HG02763 (cell line): ENCODE measurements around the gene A2ML1.
"Not testable (repeated sequence)": the region's sequence is repeated elsewhere in the genome, so short reads cannot be mapped to it uniquely, and the experiment has no call there.

Source experiments
- ATAC-seq: cut with Tn5 transposase; IDR thresholded peaks from one replicate; pipeline ENCODE4 v1.9.1; 2021; ENCODE audit warnings: mild to moderate bottlenecking, moderate library complexity; ENCODE audit not compliant: unreplicated experiment

Gene A2ML1

DNA sequence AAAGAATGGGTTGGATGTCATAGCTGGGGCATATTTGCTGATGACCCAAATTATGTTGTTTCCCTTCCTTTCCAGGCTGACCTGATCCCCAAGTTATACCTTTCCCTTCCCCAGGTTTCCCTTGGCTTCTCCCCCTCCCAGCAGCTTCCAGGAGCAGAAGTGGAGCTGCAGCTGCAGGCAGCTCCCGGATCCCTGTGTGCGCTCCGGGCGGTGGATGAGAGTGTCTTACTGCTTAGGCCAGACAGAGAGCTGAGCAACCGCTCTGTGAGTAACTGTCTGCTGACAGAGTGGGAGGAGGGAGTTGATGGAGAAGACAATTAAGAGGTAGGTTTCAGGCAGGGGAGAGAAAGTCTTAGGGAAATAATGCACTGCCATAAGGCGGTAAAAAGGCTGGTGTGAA lies 25.0 kb downstream of the A2ML1 start:
- no peak for ATAC-seq

- ATAC-seq: no peak
Measured at GRCh38 chr12:8849876-8850275, 27.5 kb downstream of the A2ML1 start.

- ATAC-seq: no peak
Measured at GRCh38 chr12:8852119-8852518, 29.7 kb downstream of the A2ML1 start.

GRCh38 chr12:8855891-8856290 lies 33.5 kb downstream of the A2ML1 start:
- ATAC-seq: no peak

GRCh38 chr12:8859448-8859847 lies 37.0 kb downstream of the A2ML1 start:
- ATAC-seq: not testable (repeated sequence)

- no peak for ATAC-seq
Measured at GRCh38 chr12:8860165-8860961, 37.9 kb downstream of the A2ML1 start.

DNA sequence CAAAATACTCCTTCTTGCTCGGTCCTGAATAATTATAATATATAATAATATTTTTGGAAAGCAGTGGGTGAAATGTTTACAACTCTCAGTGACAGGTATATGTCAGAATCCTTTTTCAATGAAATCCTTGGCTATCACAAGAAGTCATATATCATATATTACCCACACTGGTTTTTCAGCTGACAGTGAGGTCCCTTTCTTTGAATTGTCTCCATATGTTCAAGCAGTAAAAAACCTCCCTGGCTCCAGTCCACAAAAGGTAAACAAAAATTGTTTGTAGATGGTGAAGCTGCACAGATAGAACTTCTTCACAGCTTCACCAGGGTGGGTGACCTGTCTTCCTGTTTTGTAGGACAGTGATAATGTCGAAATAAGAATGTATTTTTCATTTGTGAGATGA lies 44.0 kb downstream of the A2ML1 start:
- ATAC-seq: no peak

DNA sequence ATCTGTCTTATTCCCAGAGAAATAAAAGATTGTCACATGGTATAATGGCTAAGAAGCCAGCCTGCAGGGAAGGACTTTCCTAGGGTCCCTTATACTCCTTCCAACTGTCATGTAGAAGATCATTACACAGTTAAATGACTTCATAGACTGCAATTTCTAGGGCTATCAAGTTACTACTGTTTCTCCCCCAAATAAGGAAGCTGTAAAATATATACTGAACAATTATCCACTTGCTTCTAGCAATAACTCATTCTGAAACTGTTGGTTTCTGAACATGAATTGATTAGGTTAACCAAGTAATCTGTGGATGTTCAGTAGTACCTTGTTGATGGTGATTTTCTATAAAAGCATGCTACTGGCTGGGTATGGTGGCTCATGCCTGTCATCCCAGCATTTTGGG lies 44.6 kb downstream of the A2ML1 start:
- no peak for ATAC-seq

- ATAC-seq: no peak
Measured at GRCh38 chr12:8867786-8868185, 45.4 kb downstream of the A2ML1 start.

DNA sequence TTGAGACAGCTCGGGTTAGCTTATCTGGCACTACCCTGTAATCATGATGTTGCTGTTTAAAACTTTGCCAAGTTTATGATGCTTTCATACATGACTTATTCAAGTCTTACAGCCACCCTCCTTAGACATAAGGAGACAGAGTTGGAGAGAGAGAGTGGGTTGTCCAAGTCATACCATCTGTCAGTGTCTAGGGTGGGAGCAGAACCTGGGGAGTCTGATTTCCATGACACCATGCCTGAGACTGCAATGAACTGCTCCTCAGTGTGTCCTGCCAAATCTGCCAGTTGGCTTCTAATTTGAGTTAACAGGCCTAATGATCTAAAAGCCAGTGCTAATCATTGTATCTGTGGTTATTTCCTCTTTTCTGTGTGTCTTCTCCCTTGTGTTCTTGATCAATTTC lies 48.2 kb downstream of the A2ML1 start:
- ATAC-seq: no peak

GRCh38 chr12:8871068-8871467 lies 48.6 kb downstream of the A2ML1 start:
- ATAC-seq: no peak

- no peak for ATAC-seq
Measured at GRCh38 chr12:8876887-8877286, 54.5 kb downstream of the A2ML1 start.

DNA sequence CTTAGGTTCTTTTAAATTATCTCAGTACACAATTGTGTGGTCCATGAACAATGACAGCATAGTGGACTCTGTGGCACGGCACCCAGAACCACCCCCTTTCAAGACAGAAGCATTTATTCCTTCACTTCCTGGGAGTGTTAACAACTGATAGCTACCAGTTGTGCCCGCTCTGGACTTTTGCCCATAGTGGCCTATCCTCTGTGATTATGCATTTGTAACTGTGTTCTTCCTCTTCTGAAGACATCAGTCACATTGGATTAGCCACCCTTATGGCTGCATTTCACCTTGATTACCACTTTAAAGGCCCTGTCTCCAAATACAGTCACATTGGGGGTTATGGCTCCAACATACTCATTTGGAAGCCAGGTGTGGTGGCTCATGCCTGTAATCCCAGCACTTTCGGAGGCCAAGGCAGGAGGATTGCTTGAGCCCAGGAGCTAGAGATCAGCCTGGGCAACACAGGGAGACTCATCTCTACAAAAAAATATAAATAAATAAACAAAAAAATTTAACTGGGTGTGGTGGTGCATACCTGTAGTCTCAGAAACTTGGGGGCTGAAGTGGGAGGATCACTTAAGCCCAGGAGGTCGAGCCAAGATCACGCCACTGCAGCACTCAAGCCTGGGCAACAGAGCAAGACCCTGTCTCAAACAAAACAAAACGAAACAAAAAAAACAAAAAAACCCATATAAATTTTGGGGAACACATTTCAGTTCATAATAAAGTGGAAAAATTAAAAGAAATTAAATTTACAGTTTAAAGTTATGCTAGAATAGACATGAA lies 64.3 kb downstream of the A2ML1 start:
- ATAC-seq: no peak

DNA sequence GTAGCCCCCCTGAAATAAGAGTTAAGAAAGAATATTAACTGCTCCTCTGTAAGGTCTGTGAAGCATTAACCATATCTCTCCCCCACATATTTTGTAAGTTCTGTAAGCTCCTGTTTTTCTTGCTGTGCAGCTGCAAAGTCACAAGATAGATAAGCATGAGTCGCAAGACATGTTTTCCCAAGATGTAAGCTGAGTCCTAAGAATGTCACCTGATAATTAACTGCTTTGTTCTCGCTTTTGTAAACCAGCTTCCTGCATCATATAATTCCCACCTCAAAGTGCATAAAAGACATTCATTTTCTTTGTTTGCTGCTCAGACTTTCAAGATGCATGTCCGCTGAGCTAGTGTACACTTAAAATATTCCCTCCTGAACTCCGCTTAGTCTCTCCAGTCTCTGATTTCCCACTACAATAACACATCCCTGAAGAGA lies 64.9 kb downstream of the A2ML1 start:
- ATAC-seq: no peak

GRCh38 chr12:8890313-8891085 lies 68.1 kb downstream of the A2ML1 start:
- ATAC-seq: no peak

DNA sequence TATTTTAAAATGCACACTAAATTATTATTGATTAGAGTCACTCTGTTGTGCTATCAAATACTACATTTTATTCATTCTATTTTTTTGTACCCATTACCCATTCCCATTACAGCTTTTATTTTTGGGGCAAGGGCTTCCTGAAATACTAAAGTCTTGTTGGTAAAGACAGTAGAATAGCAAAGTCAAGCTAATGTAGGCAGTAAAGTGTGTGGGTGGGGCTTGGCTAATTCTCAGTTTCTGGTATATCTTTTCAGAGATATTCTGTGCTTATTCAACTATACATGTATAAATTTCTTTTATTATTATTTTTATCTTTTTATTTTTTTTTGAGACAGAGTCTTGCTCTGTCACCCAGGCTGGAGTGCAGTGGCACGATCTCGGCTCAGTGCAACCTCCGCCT lies 69.6 kb downstream of the A2ML1 start:
- ATAC-seq: no peak

DNA sequence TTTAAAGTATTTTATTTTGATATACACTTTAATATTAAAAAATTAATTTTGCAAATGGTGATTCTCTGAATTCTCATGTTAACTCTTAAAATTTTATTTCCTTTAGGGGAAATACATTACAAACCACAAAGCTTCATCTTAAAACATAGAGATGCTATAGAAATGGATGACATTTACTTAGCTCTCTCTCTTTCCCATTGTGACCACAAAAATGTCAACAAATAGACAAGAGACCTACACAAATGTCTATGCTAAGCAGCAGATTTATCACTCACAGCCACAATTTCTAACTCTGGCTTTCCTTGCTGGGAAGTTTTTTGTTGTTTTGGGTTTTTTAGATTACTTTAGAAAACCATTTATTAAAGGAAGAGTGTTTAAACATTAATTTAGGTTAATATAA lies 72.0 kb downstream of the A2ML1 start:
- ATAC-seq: no peak

DNA sequence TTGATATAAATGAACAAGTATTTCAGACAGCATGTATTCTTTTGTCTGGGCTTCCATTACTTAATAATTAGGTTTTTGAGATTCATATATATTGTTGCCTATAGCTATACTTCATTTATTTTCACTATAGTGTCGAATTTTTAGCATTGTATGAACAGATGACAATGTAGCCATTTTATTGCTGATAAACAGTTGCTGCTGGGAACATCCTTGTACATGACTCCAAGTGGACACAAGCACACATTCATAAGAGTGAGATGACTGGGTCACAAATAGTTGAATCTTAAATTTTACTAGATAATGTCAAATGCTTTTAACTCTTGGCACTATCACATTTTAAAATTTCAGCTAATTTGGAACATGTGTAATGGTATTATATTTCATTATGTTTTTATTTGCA lies 72.6 kb downstream of the A2ML1 start:
- ATAC-seq: no peak

DNA sequence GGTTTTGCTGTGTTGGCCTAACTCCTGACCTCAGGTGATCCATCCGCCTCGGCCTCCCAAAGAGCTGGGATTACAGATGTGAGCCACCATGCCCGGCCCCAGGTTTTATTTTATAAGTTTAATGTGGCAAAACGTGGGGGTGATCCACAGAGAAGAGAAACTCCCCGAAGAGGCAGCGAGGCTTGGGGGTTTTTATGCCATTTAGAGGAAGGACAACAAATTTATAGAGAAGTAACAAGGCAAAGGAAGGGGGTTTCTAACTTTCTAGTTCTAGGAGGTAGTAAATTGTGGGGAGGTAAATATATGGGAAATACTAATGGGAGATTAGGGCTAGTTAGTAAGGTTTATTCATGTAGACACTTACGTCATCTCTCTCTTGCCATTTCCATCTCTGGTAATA lies 74.7 kb downstream of the A2ML1 start:
- ATAC-seq: no peak

GRCh38 chr12:8899830-8900229 lies 77.4 kb downstream of the A2ML1 start:
- no peak for ATAC-seq

DNA sequence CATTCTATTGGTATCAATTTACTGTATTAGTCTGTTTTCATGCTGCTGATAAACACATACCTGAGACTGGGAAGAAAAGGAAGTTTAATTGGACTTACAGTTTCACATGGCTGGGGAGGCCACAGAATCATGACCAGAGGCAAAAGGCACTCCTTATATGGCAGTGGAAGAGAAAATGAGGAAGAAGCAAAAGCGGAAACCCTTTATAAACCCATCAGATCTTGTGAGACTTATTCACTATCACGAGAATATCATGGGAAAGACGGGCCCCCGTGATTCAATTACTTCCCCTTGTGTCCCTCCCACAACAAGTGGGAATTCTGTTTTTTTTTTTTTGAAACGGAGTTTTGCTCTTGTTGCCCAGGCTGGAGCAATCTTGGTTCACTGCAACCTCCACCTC lies 80.3 kb downstream of the A2ML1 start:
- ATAC-seq: not testable (repeated sequence)

DNA sequence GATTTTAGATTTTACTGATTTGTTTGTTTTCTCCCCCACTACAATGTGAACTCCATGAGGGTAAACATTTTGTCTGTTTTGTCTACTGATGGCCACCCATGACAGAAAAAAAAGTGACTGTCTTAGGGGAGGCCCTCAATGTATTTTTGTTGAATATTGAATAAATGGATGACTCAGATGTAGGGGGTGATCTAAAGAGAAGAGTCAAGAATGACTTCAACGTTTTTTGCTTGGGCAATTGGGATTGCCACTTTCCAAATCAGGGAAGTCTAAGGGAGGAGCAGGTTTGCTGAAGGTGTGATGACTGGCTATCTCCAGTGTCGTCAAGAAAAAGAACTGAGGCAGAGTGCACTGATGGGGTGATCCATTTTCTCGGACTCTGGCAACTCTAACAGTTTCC lies 81.2 kb downstream of the A2ML1 start:
- no peak for ATAC-seq
